HCT116 (cell line): ENCODE measurements around the gene HSPG2. TPM values are rescaled to one million over a fixed set of nuclear protein-coding genes. Genes with fewer than 3 reads are reported as not detected.

Source experiments
- ATAC-seq: fragments of 200-7000 bp; cut with Tn5 transposase; 2 replicates; pipeline ENCODE4 v1.9.1; 2020; ENCODE audit warnings: mild to moderate bottlenecking, moderate library complexity
- BruUV-seq: library from RNA; stranded (reverse); fragments of 400-500 nt; replicated peaks from 2 replicates; lab custom pipeline; 2021; lab: Mats Ljungman, UMichigan
- CTCF ChIA-PET: fragments of 300-600 bp; sonication (Branson Sonifier 250); formaldehyde crosslinking; loops from one replicate; lab custom pipeline; 2021; ENCODE audit warnings: antibody characterized with exemption; lab: Charles Lee
- POLR2A ChIA-PET: fragments of 300-600, 350-600 bp; sonication (Branson Sonifier 250); formaldehyde crosslinking; loops from one replicate; lab custom pipeline; 2021; ENCODE audit warnings: antibody characterized with exemption; lab: Charles Lee
- RAD21 ChIA-PET, 2 experiments: fragments of 300-600 bp; sonication (Branson Sonifier 250); formaldehyde crosslinking; loops; one replicate each; lab custom pipeline; 2023; ENCODE audit warnings: low total read pairs in 2 of 2; ENCODE audit not compliant: uncharacterized antibody in 2 of 2, unreplicated experiment in 2 of 2, low non-redundant PET in 1 of 2; lab: Charles Lee
- DNase-seq: peaks from one replicate; pipeline ENCODE4 v3.0.0-alpha.2; 2010; ENCODE audit warnings: low read depth, low spot score
- H2AFZ ChIP-seq: fragments of 200-600 bp; shearing (Covaris generic), sonication (generic); 2 replicates; pipeline ENCODE4 v1.6.1; 2017; ENCODE audit warnings: low read depth, mixed run types, mixed read lengths, antibody characterized with exemption, low read length; ENCODE audit not compliant: poor library complexity, severe bottlenecking
- H3K27ac ChIP-seq: 2 replicates; pipeline ENCODE4 v1.5.1; 2012; ENCODE audit warnings: low read depth, low read length
- H3K27me3 ChIP-seq: fragments of 200-600 bp; sonication (generic); 2 replicates; pipeline ENCODE4 v1.6.1; 2016; ENCODE audit warnings: mixed run types, low read length, mixed read lengths; ENCODE audit not compliant: insufficient read depth
- H3K36me3 ChIP-seq, 2 experiments: fragments of 200-500 bp in 1 of 2; fragments of 200-600 bp in 1 of 2; sonication (Bioruptor generic) in 1 of 2; sonication (generic) in 1 of 2; 2 replicates each; pipeline versions ENCODE4 v1.5.1 to v1.6.1; 2014 to 2016; ENCODE audit warnings: low read length in 2 of 2, inconsistent platforms in 1 of 2, mixed read lengths in 1 of 2, mixed run types in 1 of 2; ENCODE audit not compliant: insufficient read depth in 2 of 2, control insufficient read depth in 1 of 2
- H3K4me1 ChIP-seq, 2 experiments: fragments of 200-600 bp in 1 of 2; sonication (generic) in 1 of 2; 2 replicates each; pipeline versions ENCODE4 v1.5.1 to v1.6.1; 2012 to 2017; ENCODE audit warnings: low read length in 2 of 2, inconsistent platforms in 1 of 2, mild to moderate bottlenecking in 1 of 2, mixed read lengths in 1 of 2, mixed run types in 1 of 2, moderate library complexity in 1 of 2; ENCODE audit not compliant: insufficient read depth in 2 of 2, control insufficient read depth in 1 of 2
- H3K4me2 ChIP-seq: fragments of 200-600 bp; sonication (generic); 2 replicates; pipeline ENCODE4 v1.6.1; 2017; ENCODE audit warnings: mixed run types, low read length, mixed read lengths
- H3K4me3 ChIP-seq, 2 experiments: fragments of 200-600 bp in 1 of 2; sonication (generic) in 1 of 2; replicated peaks in 1 of 2; 2 replicates each; pipeline ENCODE4 v1.5.1; 2011 to 2016; ENCODE audit warnings: low read length in 2 of 2, control low read depth in 1 of 2, low read depth in 1 of 2, mild to moderate bottlenecking in 1 of 2, mixed read lengths in 1 of 2, mixed run types in 1 of 2
- H3K79me2 ChIP-seq: fragments of 200-600 bp; sonication (generic); 2 replicates; pipeline ENCODE4 v1.6.1; 2017; ENCODE audit warnings: mild to moderate bottlenecking, mixed run types, low read length, moderate library complexity, mixed read lengths; ENCODE audit not compliant: insufficient read depth
- H3K9ac ChIP-seq: fragments of 200-600 bp; sonication (generic); 2 replicates; pipeline ENCODE4 v1.6.1; 2016; ENCODE audit warnings: low read length, mixed read lengths
- H3K9me2 ChIP-seq: fragments of 200-600 bp; sonication (generic), shearing (Covaris generic); 2 replicates; pipeline ENCODE4 v1.6.1; 2017; ENCODE audit warnings: mixed run types, mild to moderate bottlenecking, moderate library complexity; ENCODE audit not compliant: insufficient read depth
- H3K9me3 ChIP-seq, 2 experiments: fragments of 200-500 bp in 1 of 2; fragments of 200-600 bp in 1 of 2; sonication (Bioruptor generic) in 1 of 2; sonication (generic) in 1 of 2; 2 replicates each; pipeline ENCODE4 v1.6.1; 2014 to 2017; ENCODE audit warnings: low read length in 2 of 2, mixed read lengths in 2 of 2, inconsistent platforms in 1 of 2, low read depth in 1 of 2, mild to moderate bottlenecking in 1 of 2, mixed run types in 1 of 2, moderate library complexity in 1 of 2; ENCODE audit not compliant: control insufficient read depth in 1 of 2, insufficient read depth in 1 of 2
- H4K20me1 ChIP-seq: fragments of 200-600 bp; sonication (generic), shearing (Covaris generic); 2 replicates; pipeline ENCODE4 v1.6.1; 2017; ENCODE audit warnings: mixed run types, mild to moderate bottlenecking, moderate library complexity; ENCODE audit not compliant: insufficient read depth
- CBX3 ChIP-seq: IDR thresholded peaks from 2 replicates; pipeline ENCODE4 v1.6.1; 2012; ENCODE audit warnings: low read depth
- CEBPB ChIP-seq: IDR thresholded peaks from 2 replicates; pipeline ENCODE4 v1.6.1; 2012; ENCODE audit warnings: low read depth
- ELF1 ChIP-seq: IDR thresholded peaks from 2 replicates; pipeline ENCODE4 v1.6.1; 2012; ENCODE audit warnings: low read depth, borderline replicate concordance
- EZH2 ChIP-seq: fragments of 200-600 bp; sonication (generic); IDR thresholded peaks from 2 replicates; pipeline ENCODE4 v1.6.1; 2017; ENCODE audit warnings: antibody characterized with exemption, mixed run types
- EZH2phosphoT487 ChIP-seq: fragments of 200-600 bp; IDR thresholded peaks from 2 replicates; pipeline ENCODE4 v1.6.1; 2018; ENCODE audit warnings: antibody characterized with exemption, borderline replicate concordance
- FOSL1 ChIP-seq: IDR thresholded peaks from 2 replicates; pipeline ENCODE4 v1.6.1; 2012; ENCODE audit warnings: low read depth
- POLR2A ChIP-seq: IDR thresholded peaks from 2 replicates; pipeline ENCODE4 v1.7.0; 2011; ENCODE audit warnings: borderline replicate concordance; ENCODE audit not compliant: insufficient read depth, insufficient read length; ENCODE audit errors: extremely low read depth
- POLR2AphosphoS5 ChIP-seq: IDR thresholded peaks from 2 replicates; pipeline ENCODE4 v1.6.1; 2011; ENCODE audit warnings: mild to moderate bottlenecking, low read depth, low read length, moderate library complexity
- RAD21 ChIP-seq: IDR thresholded peaks from 2 replicates; pipeline ENCODE4 v1.6.1; 2012; ENCODE audit warnings: low read depth, mild to moderate bottlenecking
- SIN3A ChIP-seq: IDR thresholded peaks from 2 replicates; pipeline ENCODE4 v1.6.1; 2012; ENCODE audit warnings: low read depth
- SP1 ChIP-seq: IDR thresholded peaks from 2 replicates; pipeline ENCODE4 v1.6.1; 2012; ENCODE audit warnings: low read depth
- SRF ChIP-seq: IDR thresholded peaks from 2 replicates; pipeline ENCODE4 v1.6.1; 2012; ENCODE audit warnings: low read depth
- TCF7L2 ChIP-seq: IDR thresholded peaks from 2 replicates; pipeline ENCODE4 v1.7.0; 2011; ENCODE audit warnings: borderline replicate concordance, inconsistent platforms; ENCODE audit not compliant: insufficient read depth, insufficient read length; ENCODE audit errors: extremely low read depth
- YY1 ChIP-seq: IDR thresholded peaks from 2 replicates; pipeline ENCODE4 v1.6.1; 2011; ENCODE audit warnings: low read length, low read depth, moderate library complexity, mild to moderate bottlenecking; ENCODE audit not compliant: insufficient replicate concordance; ENCODE audit errors: extremely low read depth
- intact Hi-C: fragments of 100-400 bp; cut with micrococcal nuclease; formaldehyde crosslinking; loops from 2 replicates; pipeline ENCODE4 v1.10.0; 2022
- total RNA-seq: library from RNA; stranded (reverse); gene quantifications from one replicate; pipeline ENCODE4 v1.2.1, GENCODE V29; 2021; ENCODE audit not compliant: unreplicated experiment
- TF ChIP-seq, protein P1 (sequence below): IDR thresholded peaks from 2 replicates; pipeline ENCODE4 v1.6.1; 2012
- TF ChIP-seq, protein P2 (sequence below): IDR thresholded peaks from 2 replicates; pipeline ENCODE4 v1.6.1; 2012; ENCODE audit warnings: low read depth
- TF ChIP-seq, protein P3 (sequence below): IDR thresholded peaks from 2 replicates; pipeline ENCODE4 v1.6.1; 2011; ENCODE audit warnings: mild to moderate bottlenecking, low read length, moderate library complexity; ENCODE audit not compliant: insufficient replicate concordance; ENCODE audit errors: extremely low read depth
- TF ChIP-seq, protein P4 (sequence below): IDR thresholded peaks from 2 replicates; pipeline ENCODE4 v1.6.1; 2012

HSPG2 gene
- total RNA-seq, 1 experiment from 2014 or later = 55.7 TPM

DNA sequence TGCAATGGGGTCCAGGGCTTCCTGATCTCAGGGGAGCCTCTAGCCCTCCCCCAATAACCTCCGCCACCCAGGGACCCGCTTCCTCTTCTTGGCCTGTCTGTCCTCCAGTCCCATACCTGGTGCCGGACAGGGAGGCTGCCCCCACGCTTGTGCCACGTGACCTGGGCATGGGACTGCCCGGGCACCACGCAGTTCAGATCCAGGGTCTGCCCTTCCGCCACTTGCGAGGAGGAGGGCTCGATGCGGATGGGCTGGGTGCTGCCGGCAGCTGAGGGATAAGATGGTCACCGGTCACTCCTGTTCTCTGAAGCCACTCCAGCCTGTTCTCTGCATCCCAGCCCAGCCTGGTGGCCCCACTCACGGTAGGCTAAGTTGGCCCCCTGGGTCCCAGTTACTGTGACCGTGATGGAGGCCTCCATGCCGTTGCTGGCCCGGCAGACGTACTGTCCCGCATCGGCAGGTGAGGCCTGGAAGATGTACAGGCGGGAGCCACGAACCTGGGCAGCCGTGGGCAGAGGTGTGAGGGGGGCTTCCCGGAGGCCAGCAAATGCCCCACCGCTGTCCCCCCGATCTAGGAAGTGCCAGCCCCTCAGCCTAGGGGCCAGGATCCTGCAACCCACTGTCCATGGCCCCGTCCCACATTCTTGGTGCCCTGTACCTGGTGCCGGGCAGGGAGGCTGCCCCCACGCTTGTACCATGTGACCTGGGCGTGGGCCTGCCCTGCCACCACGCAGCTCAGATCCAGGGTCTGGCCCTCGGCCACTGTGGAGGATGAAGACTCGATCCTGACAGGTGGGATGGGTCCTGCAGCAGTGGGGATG lies 85.5 kb downstream of the HSPG2 start:
- Histone ChIP-seq H3K9me3 (no peaks in the 10 kb centered on the region), H3K36me3 (no peaks in the 10 kb centered on the region), H3K4me2 (no peak overlapping the region), H2AFZ (no peak overlapping the region), H3K79me2 (no peaks in the 10 kb centered on the region), H3K4me3 (no peak overlapping the region), H3K27me3 (no peaks in the 10 kb centered on the region), H3K4me1 (no peaks in the 10 kb centered on the region), H3K9me2 (no peaks in the 10 kb centered on the region), H4K20me1 (no peaks in the 10 kb centered on the region), H3K27ac (no peak overlapping the region), H3K9ac (no peak overlapping the region)
- CTCF ChIA-PET = no interaction called here
- TF ChIP-seq CEBPB (no peak), ELF1 (no peak), FOSL1 (no peak), EZH2 (no peak), YY1 (no peak), RAD21 (no peak), SRF (no peak), SP1 (no peak), POLR2AphosphoS5 (no peak), POLR2A (no peak), TCF7L2 (no peak), SIN3A (no peak), EZH2phosphoT487 (no peak), CBX3 (no peak)
- TF ChIP-seq, protein P1, sequence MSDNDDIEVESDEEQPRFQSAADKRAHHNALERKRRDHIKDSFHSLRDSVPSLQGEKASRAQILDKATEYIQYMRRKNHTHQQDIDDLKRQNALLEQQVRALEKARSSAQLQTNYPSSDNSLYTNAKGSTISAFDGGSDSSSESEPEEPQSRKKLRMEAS = no peak
- TF ChIP-seq, protein P2, sequence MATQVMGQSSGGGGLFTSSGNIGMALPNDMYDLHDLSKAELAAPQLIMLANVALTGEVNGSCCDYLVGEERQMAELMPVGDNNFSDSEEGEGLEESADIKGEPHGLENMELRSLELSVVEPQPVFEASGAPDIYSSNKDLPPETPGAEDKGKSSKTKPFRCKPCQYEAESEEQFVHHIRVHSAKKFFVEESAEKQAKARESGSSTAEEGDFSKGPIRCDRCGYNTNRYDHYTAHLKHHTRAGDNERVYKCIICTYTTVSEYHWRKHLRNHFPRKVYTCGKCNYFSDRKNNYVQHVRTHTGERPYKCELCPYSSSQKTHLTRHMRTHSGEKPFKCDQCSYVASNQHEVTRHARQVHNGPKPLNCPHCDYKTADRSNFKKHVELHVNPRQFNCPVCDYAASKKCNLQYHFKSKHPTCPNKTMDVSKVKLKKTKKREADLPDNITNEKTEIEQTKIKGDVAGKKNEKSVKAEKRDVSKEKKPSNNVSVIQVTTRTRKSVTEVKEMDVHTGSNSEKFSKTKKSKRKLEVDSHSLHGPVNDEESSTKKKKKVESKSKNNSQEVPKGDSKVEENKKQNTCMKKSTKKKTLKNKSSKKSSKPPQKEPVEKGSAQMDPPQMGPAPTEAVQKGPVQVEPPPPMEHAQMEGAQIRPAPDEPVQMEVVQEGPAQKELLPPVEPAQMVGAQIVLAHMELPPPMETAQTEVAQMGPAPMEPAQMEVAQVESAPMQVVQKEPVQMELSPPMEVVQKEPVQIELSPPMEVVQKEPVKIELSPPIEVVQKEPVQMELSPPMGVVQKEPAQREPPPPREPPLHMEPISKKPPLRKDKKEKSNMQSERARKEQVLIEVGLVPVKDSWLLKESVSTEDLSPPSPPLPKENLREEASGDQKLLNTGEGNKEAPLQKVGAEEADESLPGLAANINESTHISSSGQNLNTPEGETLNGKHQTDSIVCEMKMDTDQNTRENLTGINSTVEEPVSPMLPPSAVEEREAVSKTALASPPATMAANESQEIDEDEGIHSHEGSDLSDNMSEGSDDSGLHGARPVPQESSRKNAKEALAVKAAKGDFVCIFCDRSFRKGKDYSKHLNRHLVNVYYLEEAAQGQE = no peak
- TF ChIP-seq, protein P3, sequence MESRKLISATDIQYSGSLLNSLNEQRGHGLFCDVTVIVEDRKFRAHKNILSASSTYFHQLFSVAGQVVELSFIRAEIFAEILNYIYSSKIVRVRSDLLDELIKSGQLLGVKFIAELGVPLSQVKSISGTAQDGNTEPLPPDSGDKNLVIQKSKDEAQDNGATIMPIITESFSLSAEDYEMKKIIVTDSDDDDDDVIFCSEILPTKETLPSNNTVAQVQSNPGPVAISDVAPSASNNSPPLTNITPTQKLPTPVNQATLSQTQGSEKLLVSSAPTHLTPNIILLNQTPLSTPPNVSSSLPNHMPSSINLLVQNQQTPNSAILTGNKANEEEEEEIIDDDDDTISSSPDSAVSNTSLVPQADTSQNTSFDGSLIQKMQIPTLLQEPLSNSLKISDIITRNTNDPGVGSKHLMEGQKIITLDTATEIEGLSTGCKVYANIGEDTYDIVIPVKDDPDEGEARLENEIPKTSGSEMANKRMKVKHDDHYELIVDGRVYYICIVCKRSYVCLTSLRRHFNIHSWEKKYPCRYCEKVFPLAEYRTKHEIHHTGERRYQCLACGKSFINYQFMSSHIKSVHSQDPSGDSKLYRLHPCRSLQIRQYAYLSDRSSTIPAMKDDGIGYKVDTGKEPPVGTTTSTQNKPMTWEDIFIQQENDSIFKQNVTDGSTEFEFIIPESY = no peak
- TF ChIP-seq, protein P4, sequence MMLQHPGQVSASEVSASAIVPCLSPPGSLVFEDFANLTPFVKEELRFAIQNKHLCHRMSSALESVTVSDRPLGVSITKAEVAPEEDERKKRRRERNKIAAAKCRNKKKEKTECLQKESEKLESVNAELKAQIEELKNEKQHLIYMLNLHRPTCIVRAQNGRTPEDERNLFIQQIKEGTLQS = no peak
- BruUV-seq = no TSS peak
- intact Hi-C loops = no loop called here
- ATAC-seq (no peak), DNase-seq (no peak)
- RAD21 ChIA-PET = no interaction called here
- POLR2A ChIA-PET = no interaction called here
